GM10266 (cell line): Measurements from ENCODE around the gene MMADHC.
A peak's percentile ranks its signal among the peaks of the same experiment; 100 is the strongest.

Source experiments
- DNase-seq: peaks from one replicate; pipeline ENCODE4 v3.0.0; 2012; ENCODE audit errors: extremely low spot score
- TF ChIP-seq, protein P1 (sequence below): IDR thresholded peaks from 2 replicates; pipeline ENCODE4 v1.5.1; 2012; ENCODE audit warnings: mild to moderate bottlenecking, low read depth; ENCODE audit not compliant: control insufficient read depth, insufficient read depth; ENCODE audit errors: missing control alignments

Gene MMADHC

DNA sequence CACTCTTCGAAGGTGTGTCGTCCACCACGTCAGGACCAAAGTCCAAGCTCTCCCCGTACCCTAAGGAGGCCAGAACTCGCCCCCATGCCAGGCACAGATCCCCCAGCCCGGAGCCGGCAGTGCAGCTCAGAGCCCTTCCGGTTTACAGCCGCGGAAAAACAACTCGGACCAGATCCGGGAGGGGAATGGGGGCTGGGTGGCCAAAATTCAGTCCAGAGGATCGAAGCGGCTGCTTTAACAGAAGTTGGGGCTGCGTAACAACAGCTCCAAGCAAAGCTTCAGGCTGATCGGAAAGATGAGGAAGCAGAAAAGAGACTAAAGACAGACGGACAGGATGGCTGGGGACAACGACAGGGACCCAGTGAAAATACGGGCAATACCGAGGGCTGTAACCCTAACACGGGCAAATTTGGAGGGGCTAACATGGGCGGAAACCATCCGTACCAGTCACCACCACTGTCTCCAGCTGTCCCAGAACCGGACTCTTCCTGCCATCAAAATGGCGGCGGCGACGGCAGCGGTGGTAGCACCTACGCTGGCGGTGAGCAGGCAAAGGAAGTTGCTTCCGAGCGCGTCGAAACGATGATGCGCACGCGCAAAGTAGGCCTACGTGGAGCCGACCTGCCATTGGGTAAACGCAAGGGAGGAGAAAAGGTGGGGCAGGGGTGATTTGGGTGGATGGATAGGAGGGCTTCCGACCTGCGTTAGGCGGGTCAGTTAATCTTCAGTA is at the start of gene MMADHC:
MMADHC (minus strand) TSS at position 556 of the 730 bp plus-strand sequence. CDS start 678 bp downstream, outside the sequence.
- TF ChIP-seq, protein P1, sequence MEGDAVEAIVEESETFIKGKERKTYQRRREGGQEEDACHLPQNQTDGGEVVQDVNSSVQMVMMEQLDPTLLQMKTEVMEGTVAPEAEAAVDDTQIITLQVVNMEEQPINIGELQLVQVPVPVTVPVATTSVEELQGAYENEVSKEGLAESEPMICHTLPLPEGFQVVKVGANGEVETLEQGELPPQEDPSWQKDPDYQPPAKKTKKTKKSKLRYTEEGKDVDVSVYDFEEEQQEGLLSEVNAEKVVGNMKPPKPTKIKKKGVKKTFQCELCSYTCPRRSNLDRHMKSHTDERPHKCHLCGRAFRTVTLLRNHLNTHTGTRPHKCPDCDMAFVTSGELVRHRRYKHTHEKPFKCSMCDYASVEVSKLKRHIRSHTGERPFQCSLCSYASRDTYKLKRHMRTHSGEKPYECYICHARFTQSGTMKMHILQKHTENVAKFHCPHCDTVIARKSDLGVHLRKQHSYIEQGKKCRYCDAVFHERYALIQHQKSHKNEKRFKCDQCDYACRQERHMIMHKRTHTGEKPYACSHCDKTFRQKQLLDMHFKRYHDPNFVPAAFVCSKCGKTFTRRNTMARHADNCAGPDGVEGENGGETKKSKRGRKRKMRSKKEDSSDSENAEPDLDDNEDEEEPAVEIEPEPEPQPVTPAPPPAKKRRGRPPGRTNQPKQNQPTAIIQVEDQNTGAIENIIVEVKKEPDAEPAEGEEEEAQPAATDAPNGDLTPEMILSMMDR = no peak
- peak; percentile 82 for DNase-seq

- TF ChIP-seq, protein P1 = no peak
Observed at GRCh38 chr2:149634103-149634502, 46.5 kb upstream of the MMADHC start.

GRCh38 chr2:149630445-149630844 is 42.9 kb upstream of the MMADHC start:
- DNase-seq = no peak
- TF ChIP-seq, protein P1 = no peak

More at GRCh38 chr2:149634103-149634502, 46.5 kb upstream of the MMADHC start:
- DNase-seq = no peak

GRCh38 chr2:149629026-149629425 is 41.5 kb upstream of the MMADHC start:
- TF ChIP-seq, protein P1 = no peak
- DNase-seq = no peak

- no peak for DNase-seq
- TF ChIP-seq, protein P1 = no peak
Observed at GRCh38 chr2:149627111-149627801, 39.7 kb upstream of the MMADHC start.

- DNase-seq = no peak
- TF ChIP-seq, protein P1 = no peak
Observed at GRCh38 chr2:149625671-149626070, 38.1 kb upstream of the MMADHC start.

DNA sequence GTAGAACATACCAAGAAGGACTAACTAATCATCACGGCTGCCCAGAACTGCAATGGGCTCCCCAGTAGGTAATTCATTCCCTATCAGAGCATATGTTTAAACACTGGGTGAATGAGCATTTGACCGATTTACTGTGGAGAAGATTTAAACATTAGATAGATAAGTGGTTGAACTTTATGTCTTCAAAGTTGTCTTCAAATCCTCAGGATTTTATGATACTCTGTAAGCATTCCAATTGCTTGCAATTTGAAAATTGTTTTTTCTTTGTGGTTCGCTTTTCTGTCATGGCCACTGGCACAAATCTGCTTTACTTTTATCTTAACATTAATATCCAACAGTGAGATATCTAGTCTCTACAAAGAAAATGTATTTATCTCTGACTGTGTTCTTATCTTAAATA is 37.7 kb upstream of the MMADHC start:
- TF ChIP-seq, protein P1 = no peak
- DNase-seq = no peak
